Measurements from ENCODE around the gene ZNF410.

DNA sequence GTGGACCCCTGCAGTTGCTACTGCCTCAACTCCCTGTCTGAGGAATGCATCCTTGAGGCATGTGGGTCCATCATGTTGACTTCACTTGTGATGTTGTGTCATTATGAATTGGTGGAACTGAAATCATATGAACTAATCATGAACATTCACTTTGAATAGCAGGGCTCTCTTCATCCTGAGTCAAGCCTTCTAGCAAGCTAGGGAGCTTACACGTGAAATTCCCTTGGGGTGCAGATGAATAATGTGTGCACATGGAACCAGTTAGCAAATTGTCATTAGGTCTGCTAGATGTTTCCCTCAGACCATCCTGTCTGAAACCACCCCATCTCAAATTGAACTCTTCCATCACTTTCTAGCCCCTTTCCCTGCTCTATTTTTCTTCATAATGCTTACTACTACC, 67.1 kb downstream of the ZNF410 start:
- TF ChIP-seq POLR2A (IDR thresholded peaks at IDR 0.05), result no peak
- TF ChIP-seq, protein P1, sequence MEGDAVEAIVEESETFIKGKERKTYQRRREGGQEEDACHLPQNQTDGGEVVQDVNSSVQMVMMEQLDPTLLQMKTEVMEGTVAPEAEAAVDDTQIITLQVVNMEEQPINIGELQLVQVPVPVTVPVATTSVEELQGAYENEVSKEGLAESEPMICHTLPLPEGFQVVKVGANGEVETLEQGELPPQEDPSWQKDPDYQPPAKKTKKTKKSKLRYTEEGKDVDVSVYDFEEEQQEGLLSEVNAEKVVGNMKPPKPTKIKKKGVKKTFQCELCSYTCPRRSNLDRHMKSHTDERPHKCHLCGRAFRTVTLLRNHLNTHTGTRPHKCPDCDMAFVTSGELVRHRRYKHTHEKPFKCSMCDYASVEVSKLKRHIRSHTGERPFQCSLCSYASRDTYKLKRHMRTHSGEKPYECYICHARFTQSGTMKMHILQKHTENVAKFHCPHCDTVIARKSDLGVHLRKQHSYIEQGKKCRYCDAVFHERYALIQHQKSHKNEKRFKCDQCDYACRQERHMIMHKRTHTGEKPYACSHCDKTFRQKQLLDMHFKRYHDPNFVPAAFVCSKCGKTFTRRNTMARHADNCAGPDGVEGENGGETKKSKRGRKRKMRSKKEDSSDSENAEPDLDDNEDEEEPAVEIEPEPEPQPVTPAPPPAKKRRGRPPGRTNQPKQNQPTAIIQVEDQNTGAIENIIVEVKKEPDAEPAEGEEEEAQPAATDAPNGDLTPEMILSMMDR (IDR thresholded peaks at IDR 0.05), result no peak
- TF ChIP-seq POLR2AphosphoS5 (IDR thresholded peaks at IDR 0.05), result no peak
- TF ChIP-seq EP300 (IDR thresholded peaks at IDR 0.05; ENCODE audit: low read depth), result no peak
